ENCODE measurements around the gene SLC35F5.
"Not testable (repeated sequence)": the region's sequence is repeated elsewhere in the genome, so short reads cannot be mapped to it uniquely, and the experiment has no call there.

SLC35F5 gene

DNA sequence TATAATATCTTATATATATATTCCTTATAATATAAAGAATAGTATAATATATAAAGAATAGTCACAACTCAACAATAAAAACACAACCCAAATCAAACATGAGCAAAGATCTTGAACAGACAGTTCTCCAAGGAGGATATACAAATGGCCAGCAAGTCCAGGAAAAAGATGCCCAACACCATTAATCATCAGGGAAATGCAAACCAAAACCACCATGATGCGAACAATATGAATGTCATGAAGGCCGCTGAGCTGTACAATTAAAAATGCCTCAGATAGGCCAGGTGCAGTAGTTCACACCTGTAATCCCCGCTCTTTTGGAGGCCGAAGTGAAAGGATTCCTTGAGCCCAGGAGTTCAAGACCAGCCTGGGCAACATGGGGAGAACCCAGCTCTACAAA is 58.9 kb downstream of the SLC35F5 start:
- no peak for DNase-seq (ENCODE audit: low read depth, low spot score)

DNA sequence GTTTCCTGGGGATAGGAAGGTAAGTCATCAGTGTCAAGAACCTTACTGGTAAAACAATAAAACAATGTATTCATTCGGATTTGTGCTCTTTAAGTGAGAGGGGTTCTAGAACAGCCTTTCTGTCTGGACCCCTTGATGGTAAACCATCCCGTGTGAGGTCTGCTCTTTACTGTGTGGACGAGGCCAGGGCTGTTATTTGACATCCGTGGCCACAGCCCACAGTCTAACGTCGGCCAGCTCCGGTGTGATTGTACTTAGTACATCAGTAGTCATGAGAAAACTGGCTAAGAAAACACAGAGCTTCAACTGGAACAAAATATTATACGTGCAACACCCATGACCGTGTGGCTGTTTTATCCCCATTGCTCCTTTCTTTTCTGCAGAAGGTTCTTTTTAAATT is 62.0 kb downstream of the SLC35F5 start:
- no peak for DNase-seq (ENCODE audit: low read depth, low spot score)

DNA sequence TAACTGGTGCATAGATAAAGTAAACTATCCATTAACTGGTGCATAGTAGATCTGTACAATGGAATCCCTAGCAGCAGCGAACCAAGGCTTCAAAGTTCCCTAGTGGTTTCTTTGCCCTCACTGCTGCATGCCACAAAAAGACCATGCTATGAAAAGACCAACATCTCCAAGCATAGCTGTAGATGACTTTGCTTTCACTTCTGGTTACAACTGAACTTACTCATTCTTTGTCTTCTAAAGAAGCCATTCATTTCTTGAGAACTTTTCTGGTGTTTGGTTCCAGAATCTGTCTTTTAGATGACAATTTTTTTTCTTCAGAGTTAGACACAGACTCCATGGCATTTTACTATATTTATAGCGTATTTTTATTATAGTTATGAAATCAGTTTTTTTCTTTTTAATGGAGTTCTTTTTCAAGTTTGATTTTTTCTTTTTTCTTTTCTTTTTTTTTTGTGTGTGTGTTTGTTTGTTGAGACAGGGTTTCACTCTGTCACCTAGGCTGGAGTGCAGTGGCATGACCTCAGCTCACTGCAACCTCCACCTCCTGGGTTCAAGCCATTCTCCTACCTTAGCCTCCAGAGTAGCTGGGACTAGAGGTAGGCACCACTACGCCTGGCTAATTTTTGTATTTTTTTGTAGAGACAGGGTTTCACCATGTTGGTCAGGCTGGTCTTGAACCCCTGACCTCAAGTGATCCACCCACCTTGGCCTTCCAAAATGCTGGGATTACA is 63.6 kb downstream of the SLC35F5 start:
- DNase-seq (ENCODE audit: low read depth, low spot score) = no peak

DNA sequence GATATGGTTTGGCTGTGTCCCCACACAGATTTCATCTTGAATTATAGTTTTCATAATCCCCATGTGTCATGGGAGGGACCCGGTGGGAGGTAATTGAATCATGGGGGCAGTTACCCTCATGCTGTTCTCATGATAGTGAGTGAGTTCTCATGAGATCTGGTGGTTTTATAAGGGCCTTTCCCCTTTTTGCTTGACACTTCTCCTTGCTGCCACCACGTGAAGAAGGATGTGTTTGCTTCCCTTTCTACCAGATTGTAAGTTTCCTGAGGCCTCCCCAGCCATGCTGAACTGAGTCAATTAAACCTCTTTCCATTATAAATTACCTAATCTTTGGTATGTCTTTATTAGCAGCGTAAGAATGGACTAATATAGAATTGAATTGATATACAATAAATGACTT is 65.6 kb downstream of the SLC35F5 start:
- not testable (repeated sequence) for DNase-seq (ENCODE audit: low read depth, low spot score)

DNA sequence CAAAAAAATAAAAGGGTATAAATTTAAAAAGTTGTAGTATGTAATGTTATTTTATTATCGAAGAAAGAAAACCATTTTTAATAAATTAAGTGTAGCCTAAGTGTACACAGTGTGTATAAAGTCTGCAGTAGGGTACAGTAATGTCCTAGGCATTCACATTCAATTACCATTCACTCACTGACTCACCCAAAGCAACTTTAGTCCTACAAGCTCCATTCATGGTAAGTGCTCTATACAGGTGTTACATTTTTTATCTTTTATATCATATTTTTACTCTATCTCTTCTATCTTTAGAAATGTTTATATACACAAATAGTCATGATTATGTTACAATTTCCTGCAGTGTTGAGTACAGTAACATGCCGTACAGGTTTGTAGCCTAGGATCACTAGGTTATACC is 69.9 kb downstream of the SLC35F5 start:
- DNase-seq (ENCODE audit: low read depth, low spot score) = no peak

DNA sequence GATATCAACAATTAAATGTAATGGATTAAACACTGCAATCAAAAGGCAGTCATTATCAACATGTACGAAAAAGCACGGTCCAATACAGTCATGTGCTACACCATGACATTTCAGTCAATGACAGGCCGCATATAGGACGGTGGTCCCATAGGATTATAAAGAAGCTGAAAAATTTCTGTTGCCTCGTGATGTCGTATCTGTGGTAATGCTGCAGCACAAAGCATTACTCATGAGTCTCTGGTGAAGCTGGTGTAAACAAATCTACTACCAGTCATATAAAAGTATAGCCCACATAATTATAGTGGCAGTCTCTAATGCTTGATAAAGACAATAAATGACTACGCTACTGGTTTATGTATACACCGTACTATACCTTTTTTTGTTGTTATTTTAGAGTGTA is 71.0 kb downstream of the SLC35F5 start:
- no peak for DNase-seq (ENCODE audit: low read depth, low spot score)

DNA sequence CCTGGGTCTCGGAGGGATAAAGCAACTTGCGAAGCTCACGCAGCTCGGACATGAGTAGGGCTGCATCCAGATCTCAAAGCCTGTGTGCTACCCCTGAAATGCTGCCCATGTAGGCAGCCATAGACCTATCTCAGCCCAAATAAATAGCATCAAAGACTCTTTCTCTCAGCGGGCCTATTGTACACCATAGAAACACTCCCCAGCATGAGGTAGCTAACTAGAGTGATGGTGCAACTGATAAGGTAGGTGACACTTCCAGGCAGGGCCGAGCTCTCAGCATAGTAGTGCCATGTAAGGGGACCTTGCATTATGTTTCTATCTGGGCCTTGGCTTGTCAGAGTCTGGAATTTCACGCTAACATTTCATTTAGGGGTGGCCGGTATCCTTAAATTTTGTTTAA is 77.0 kb downstream of the SLC35F5 start:
- DNase-seq (ENCODE audit: low read depth, low spot score) = no peak

DNA sequence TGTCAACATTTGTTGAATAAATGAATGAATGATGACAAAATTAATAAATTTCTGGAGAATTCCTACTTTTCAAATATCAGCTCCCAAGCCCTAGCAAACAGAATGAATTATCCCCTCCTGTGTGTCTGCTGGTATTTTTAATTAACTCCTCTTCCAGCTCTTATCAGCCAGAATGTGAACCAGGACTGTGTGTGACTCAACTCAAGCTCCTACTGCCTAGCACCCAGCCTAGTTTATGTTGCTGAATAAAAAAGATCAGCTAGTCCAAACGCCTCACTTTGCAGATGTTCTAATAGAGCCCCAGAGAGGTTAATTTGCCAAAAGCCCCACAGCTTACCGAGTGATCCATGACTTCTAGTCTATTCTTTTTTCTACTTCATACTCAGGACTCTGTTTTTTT is 79.1 kb downstream of the SLC35F5 start:
- no peak for DNase-seq (ENCODE audit: low read depth, low spot score)

DNA sequence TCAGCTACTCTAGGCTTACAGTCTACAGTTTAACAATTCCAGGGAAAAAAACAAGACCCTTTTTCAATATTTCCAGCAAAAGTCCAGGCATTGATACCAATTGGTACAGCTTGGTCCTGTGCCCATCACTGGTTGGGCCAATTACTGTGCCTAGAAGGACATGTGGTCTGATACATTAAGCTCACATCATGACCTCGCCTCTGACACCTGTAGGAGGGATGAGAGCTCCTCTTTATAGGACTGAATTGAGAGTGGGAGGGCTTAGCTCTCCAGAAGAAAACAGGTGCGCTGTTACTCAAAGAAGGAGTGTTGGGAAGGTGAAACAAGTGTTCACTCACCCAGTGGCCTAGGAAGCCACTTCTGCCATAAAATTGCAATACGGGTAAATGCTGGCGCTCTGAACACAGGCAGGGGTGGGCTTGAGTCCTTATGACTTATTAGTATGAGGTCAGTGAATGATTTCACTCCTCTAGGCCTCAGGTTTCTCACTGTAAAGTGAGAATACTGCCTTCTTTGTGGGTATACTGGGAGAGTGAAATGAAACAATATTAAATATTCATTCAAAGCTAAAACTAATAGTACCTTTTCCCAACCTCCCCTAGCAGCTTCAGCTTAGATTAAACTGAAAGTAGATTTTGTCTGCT is 79.7 kb downstream of the SLC35F5 start:
- no peak for DNase-seq (ENCODE audit: low read depth, low spot score)

DNA sequence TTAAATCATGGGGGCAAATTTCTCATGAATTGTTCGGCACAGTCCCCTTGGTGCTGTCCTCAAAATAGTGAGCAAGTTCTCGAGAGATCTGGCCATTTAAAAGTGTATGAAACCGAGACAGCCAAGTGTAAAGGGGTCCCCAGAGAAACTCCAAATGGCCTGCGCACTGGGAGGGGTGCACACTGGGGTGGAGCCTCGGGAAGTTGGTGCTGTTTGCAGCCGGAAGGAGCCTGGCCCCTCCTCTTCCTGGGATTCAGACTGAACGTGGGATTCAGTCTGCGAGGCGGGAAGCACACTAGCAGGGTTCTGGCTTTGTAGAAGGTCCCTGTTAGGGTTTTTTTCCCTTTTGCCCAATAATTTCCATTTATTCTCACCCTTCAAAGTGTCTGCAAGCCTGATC is 80.6 kb downstream of the SLC35F5 start:
- DNase-seq (ENCODE audit: low read depth, low spot score) = no peak

DNA sequence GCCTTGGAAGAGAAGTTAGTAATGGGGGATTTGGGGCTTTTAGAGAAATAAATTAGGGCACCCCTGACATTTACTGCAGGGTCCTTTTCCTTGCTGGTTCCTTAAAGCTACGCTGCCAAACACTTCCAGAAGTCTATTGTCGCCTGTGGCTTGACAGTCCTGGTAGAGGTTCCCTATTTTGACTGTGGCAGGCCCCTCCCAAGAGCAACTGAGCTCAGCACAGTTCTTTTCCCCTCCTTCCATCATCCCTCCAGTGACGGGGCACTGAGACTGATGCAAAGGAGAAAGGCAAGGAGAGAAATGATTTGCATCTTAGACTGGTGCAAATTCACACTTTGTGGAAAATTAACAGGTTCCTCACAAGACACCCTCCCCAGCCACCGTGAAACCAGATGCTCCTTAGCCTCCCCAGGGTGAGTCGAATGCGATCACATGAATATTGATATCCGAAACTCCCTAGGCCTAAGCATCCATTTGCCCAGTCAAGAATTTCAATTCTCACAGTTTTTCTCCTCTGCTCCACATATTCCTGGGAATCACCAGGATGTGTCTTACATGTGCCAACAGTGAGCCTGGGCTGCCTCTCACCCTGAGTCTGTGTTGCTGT is 84.0 kb downstream of the SLC35F5 start:
- no peak for DNase-seq (ENCODE audit: low read depth, low spot score)

DNA sequence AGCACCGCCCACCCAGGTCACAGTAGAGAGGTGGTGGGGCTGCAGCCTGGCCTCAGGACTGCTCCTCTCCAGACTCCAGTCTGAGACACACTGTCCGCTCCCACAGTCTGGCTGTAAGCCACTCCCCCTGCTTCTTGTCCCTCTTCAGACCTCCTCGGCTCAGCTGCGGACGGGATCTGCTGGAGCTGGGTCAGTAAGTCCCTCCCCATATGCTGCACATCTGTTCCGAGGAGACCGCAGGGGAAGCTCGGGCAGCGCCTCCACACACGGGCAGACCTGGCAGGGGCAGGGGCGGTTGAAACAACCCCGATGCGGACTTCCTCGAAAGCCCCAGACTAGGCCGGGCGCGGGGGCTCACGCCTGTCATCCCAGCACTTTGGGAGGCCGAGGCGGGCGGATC is 87.4 kb downstream of the SLC35F5 start:
- not testable (repeated sequence) for DNase-seq (ENCODE audit: low read depth, low spot score)

DNA sequence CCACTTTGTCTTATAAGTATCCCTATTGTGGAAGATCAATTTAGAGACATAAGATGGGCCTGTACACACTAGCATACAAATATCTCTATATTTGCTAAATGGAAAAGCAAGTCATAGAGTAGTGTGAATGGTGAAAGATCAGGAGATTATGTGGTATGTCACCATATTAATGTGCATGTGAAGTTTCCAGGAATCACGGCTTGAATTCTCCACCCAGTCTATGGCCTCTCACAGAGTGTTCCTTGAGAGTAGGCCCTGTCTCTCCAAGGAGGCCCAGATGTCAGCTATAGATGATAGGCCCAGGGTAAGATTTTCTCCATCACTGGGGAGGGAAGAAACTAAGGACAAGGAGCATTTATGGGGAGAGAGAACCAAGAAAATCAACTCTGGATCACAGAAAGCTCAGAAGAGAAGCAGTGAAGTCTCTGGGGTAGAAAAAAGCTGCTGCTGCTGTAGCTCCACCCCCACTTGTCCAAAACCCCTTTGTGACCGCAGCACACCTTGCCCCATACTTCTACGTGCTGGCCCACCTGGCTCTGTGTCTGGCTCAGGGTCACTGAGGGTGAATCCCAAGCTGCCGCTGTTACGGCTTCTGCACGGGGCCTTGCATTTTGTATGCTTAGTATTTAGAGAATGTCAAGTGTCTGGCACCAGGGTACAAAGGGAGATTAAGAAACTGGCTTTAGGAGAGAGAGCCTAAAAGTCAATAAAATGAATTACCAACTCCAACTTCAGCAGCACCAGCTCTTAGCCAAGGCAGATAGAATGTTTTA is 91.5 kb downstream of the SLC35F5 start:
- DNase-seq (ENCODE audit: low read depth, low spot score) = not testable (repeated sequence)

DNA sequence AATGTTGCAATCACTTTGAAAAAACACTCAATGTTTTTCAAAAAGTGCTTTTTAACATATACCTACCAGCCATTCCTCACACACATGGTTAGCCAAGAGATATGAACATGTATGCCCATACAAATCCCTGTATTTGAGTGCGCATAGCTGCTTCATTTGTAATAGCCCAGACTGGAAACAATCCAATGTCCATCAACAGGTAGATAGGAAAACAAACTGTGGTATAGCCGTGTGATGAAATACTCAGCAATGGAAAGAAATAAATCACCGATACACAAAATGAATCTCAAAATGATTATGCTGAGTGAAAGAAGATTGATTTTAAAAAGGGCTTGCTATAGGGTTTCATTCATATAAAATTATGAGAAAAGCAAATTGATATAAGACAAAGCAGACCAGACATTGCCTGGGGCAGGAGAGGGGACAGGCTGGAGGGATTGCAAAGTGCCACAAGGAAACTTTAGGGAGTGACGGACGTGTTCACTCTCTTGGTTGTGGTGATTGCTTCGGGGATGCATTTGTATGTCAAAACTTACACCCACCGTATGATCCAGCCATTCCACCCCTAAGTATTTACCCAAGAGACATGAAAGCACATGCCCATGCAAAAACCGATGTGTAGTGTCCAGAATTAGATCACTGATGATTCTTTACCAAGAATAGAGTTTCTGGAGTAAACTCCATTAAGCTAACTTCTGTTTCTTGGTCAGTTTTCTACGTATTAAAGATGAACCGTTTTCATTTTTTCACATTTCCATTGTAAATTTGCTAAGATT is 93.0 kb downstream of the SLC35F5 start:
- DNase-seq (ENCODE audit: low read depth, low spot score) = not testable (repeated sequence)

All from activated CD4-positive, CD25-positive, alpha-beta regulatory T cell treated with anti-CD3 and anti-CD28 coated beads, Interleukin-2, amount 50 U/mL, for 16 hours (primary cell).